AML-193 (cell line): ENCODE results near the gene LRP6.
"Not testable (repeated sequence)": the region's sequence is repeated elsewhere in the genome, so short reads cannot be mapped to it uniquely, and the experiment has no call there.

Source experiments
- DNase-seq, 2 experiments: peaks; one replicate each; lab custom pipeline; 2025; lab: John Stamatoyannopoulos, UW

The LRP6 gene

DNA sequence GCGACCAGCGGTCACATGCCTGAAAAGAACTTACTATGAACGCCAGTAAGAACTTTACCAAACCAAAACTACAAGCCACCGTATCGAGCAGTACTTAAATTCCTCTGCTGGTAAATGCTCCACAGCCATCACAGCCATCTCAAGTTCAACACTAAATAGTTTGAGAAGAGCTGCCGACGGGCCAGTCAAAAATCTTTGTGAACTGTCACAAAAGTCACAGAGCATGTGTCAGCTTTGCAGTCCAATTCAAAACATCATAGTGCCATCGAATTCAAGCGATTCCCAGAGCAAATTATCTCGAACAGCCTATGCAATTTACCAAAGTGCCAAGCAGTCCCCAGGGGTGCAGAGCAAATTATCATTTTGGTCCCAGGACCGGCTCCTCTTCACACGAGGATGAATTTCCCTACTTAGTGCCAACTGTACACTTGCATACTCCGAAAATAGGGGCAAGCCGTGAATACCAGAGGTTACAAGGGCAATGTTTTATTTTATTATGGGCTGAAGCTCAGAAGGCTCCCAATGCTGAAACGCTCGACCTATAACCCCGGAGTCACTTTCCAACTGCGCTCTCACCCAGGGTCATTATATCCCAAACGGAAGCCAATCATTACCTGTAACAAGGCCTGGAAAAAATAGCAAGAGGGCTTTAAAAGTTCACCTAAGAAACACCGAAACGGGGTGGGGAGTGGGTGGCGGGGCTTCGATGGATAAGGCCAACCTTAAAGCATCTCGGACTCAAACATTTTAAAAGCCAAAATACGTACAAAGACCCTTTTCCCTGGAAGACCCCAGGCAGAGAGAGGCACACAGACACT is 1.1 kb downstream of the LRP6 start:
- DNase-seq = no peak

DNA sequence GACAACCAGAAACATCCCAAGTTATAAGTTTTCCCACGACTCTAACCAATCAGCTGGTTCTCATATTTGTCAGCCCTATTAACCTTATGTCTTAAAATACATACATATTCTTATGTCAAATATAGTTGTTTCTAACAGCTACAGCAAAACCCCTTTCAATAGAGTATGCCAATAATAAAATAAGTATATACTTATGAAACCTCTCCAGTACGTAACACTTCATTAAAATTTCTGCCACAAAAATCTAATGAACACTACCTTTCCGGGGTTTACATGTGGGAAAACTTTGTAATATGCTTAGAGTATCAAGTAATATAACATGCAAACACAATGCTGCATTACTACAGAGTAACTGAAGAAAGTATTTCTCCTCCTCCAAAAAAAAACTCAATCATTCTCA is 1.8 kb downstream of the LRP6 start:
- DNase-seq = no peak

DNA sequence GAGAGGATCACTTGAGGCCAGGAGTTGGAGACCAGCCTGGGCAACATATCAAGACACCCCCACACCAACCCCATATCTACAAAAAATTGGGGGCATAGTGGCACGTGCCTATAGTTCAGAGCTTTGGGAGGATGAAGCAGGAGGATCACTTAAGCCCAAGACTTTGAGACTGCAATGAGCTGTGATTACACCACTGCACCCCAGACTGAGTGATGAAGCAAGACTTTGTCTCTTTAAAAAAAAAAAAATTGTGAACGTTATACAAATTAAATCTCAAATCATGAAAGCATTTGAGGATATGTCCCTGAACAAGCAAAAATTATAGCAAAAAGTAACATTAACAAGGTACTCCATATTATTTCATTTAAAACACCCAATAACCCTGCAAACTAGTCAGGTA is 2.9 kb downstream of the LRP6 start:
- DNase-seq = no peak

- not testable (repeated sequence) for DNase-seq
Measured at GRCh38 chr12:12256291-12256757, 10.5 kb downstream of the LRP6 start.

DNA sequence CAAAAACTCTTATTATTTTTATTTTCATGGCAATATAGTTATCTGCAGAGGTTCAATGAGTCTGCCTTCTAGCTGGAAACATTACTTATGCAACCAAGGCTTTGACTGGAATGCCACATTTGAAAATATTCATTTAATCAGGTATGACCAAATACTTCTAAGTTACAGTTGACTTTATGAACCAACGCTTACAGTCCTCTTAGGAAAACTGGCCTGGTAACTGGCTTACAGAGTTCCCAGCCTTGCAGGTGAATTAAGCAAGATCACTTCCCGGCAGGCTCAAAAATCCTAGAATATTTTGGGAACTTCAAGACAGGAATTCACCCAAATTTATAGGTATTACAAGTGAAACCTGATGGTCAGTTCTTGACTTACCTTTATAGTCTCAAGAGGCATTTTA is 12.3 kb downstream of the LRP6 start:
- DNase-seq = no peak

GRCh38 chr12:12249216-12250050 is 17.4 kb downstream of the LRP6 start:
- no peak for DNase-seq

- no peak for DNase-seq
Measured at GRCh38 chr12:12247584-12247983, 19.3 kb downstream of the LRP6 start.

GRCh38 chr12:12244341-12244740 is 22.5 kb downstream of the LRP6 start:
- no peak for DNase-seq

- no peak for DNase-seq
Measured at GRCh38 chr12:12240662-12241340, 26.0 kb downstream of the LRP6 start.

DNA sequence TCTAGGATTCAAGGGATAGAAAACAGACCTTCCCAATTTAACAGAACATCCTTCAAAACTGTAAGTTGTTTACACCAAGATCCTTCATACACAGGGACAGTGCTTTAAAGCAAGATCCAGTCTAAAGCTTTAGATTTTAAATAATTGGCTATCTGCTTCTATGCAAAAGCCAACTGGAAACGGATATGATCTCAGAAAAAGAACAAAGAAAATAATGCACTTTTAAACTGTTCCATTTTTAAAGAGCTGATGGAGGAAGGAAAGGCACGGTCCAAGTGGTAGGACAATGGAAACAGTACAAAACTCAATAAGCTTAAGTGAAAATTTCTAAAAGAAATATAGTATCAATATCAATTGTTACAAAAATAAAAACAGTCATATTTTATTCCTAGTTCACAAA is 27.7 kb downstream of the LRP6 start:
- no peak for DNase-seq

DNA sequence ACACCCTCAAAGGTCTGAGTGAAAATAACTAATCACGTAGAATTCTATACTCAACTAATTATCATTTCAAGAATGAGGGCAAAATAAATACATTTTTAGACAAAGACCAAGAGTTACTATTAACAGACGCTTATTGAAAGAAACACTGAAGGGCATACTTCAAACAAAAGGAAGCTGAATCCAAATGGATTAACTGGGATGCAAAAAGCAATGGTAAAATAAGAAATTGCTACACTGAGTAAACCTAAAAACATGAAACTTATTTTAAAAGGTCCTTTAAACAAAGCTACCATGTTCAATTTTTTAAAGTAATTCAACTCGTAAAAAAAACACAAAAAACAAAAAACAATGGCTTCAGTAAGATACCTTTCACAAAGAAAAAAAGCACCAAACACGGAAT is 28.2 kb downstream of the LRP6 start:
- DNase-seq = no peak

DNA sequence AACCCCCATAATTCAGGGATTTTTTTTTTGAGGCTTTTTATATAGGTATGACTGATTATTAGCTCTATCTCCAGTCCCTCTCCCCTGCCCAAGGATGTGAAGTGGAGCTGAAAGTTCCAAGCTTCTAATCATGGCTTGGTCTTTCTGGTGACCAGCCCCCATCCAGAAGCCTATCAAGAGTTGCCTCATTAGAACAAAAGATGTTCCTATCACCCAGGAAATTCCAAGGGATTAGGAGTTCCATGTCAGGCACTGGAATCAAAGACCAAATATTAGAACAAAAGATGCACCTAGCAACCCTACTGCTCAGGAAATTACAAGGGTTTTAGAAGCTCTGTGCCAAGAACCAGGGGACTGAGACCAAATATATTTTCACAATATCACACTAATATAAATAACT is 29.9 kb downstream of the LRP6 start:
- DNase-seq = no peak

- DNase-seq = no peak
Measured at GRCh38 chr12:12230275-12230674, 36.6 kb downstream of the LRP6 start.

DNA sequence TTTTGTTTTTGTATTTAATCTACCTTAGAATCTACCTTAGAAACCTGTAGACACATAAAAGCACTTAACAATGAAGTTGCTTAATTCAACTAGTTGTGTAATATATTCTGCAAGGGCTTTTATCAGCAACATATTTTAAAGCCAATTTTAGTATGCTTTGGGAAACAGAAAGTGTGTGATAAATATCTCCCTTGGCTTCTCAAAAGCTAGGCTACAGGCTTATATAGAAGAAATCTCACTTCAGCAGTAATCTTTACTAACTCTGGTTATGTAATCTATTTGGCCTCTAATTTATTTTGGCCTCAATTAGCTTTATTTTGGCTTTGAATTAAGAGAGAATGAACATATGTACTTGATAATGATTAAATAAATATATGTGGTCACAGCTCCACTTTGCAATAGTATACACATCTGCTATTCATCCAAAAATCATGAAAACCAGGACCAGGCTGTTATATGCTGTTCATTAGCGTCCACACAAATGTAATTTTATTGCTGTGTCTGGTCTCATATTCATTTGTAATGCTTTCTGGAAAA is 37.2 kb downstream of the LRP6 start:
- DNase-seq = no peak

DNA sequence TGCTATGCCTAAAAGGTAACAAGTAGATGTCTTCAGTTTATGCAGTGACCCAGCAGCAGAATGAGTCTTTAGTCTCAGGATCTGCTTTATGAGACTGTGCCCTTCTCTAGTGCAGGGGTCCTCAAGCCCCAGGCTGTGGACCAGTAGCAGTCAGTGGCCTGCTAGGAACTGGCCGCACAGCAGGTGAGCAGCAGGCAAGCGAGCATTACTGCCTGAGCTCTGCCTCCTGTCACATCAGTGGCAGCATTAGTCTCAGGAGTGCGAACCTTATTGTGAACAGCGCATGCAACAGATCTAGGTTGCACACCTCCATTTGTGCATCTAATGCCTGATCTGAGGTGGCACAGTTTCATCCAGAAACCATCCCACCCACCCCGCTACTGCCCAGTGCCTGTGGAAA is 38.4 kb downstream of the LRP6 start:
- DNase-seq = no peak

DNA sequence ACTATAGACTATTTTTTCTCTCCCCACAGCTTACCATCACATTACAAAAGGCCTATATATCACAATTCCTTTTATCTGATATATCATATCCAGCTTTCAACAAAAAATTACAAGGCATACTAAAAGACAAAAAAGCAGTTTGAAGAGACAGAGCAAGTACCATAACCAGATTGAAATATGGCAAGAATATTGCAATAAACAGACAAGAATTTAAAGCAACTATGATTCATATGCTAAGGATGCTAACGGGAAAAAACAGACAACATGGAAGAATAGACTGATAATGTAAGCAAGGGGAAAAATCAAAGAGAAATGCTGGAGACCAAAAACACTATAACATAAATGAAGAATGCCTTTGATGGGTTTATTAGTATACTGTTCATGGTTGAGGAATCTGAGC is 40.7 kb downstream of the LRP6 start:
- DNase-seq = no peak

DNA sequence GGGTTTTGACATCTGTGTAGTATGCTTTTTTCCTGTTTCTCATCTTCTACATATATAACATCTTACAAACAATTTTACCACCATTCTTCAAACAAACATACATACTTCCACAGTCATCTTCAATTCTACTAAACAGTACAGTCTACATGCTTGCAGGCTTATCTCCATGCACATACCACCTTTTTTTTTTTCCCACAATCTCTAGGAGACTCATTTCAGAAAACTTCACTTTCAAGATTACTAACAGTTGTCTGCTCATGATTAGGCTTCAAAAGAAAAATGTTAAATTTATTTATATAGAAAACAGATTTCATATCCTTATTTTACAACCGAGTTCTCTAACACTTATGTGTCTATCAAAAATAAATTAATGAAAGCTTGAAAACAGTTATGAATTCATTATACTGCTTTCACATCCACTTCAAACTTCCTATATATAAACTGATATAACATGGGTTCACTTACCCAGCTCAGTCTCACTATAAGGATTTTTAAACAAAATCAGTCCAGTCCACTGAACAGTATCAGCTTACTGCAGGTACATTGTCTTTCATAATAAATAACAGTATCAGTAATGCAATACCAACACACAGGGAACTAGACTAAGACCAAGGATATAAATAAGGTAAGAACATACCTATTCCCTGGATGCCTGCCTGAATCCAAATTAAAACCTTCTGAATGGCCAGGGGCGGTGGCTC is 42.5 kb downstream of the LRP6 start:
- no peak for DNase-seq

GRCh38 chr12:12221560-12221959 is 45.3 kb downstream of the LRP6 start:
- no peak for DNase-seq

DNA sequence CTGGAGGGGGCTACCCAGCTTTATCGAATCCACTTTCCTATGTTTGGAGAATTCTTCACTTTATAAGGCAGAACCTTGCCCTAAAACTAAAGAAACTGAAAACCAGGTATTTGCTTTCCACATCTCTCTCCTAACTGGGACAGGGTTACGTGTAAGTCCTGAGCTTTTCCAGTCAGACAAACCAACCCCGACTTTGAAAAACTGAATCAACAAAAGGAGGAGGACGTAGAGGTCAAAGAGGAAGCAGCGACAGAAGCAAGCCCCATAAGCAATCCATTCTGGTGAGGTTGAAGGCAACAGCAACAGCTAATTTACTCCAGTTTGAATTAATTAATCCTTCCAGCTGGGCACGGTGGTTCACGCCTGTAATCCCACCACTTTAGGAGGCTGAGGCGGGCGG is 47.2 kb downstream of the LRP6 start:
- no peak for DNase-seq

- no peak for DNase-seq
Measured at GRCh38 chr12:12217018-12217359, 49.9 kb downstream of the LRP6 start.

DNA sequence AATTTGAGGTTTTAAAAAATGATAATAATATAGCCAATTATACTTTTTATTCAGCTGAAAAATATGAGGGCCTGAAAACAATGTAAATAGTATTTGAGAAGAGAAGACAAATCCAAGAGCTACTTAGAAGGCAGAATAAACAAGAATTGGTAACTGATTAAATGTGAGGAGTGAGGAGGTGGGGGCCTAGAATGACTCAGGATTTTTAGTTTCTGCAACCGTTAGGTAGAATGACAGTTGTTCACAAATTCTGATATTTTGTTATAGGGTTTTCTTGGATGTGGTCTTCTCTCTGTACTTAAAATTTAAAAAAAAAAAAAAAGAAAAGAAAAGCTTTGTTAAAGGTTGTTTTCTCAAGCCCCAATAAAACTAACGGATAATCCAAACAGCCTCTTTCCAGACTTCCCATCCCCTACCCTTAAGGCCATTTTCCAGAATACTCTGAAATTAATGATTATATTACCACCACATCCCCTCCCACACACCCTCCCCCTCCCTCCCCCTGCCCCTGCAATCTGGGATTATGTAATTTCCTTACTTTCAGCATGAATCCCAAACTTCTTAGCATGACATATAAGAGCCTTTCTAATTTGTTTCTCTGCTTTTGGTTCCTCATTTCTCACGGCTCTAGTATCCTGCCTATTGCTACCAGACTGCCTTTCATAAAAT is 50.4 kb downstream of the LRP6 start:
- peak; percentile 3 to 19 for DNase-seq
